Measurements from ENCODE around the gene PLXNA1. TPM values are rescaled to one million over a fixed set of nuclear protein-coding genes. Genes with fewer than 3 reads are reported as not detected.

PLXNA1 gene
- total RNA-seq, 1 experiment from 2014 or later, result 30.3 TPM

DNA sequence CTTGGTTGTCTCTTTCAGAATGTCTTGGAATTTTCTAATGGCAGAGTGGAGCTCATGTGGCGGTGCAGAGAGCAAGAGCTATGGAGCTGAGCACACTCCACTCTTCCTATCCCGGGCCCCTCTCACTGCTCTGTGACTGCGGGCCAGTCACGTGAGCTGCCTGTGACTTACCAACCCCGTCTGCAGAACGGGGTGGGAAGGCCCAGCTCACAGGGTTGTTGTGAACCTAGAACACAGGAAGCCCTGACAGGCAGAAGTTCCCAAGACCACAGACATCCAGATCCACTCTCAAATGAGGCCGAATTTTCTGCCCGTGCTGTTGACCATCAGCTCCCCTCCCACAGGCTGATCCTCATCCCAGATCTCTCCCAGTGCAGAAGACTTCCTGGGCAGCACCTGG, 35.5 kb upstream of the PLXNA1 start:
- no peaks in the 10 kb centered on the region for H3K27me3 ChIP-seq (ENCODE audit: insufficient read depth, low read length)
- intact Hi-C loops (cut with micrococcal nuclease), result no loop called here
- no peaks in the 10 kb centered on the region for H4K20me1 ChIP-seq (ENCODE audit: insufficient read depth)
- RAD21 ChIA-PET (ENCODE audit: low non-redundant PET in 1 of 2, low total read pairs in 2 of 2, uncharacterized antibody in 2 of 2, unreplicated experiment in 2 of 2), result no interaction called here
- ATAC-seq, result no peak
- H3K4me1 ChIP-seq (ENCODE audit: control insufficient read depth in 1 of 2, insufficient read depth in 2 of 2, low read length in 2 of 2), result no peaks in the 10 kb centered on the region
- no peaks in the 10 kb centered on the region for H3K36me3 ChIP-seq (ENCODE audit: control insufficient read depth in 1 of 2, insufficient read depth in 2 of 2, low read length in 2 of 2)
- TF ChIP-seq SIN3A (IDR thresholded peaks at IDR 0.05; ENCODE audit: low read depth) (no peak), POLR2AphosphoS5 (IDR thresholded peaks at IDR 0.05; ENCODE audit: low read depth, low read length) (no peak), ZFX (IDR thresholded peaks at IDR 0.05) (no peak), JUND (IDR thresholded peaks at IDR 0.05) (no peak), CBX3 (IDR thresholded peaks at IDR 0.05; ENCODE audit: low read depth) (no peak), YY1 (IDR thresholded peaks at IDR 0.05; ENCODE audit: extremely low read depth, insufficient replicate concordance, low read depth, low read length) (no peak), EZH2 (IDR thresholded peaks at IDR 0.05) (no peak)
- TF ChIP-seq, protein P1, sequence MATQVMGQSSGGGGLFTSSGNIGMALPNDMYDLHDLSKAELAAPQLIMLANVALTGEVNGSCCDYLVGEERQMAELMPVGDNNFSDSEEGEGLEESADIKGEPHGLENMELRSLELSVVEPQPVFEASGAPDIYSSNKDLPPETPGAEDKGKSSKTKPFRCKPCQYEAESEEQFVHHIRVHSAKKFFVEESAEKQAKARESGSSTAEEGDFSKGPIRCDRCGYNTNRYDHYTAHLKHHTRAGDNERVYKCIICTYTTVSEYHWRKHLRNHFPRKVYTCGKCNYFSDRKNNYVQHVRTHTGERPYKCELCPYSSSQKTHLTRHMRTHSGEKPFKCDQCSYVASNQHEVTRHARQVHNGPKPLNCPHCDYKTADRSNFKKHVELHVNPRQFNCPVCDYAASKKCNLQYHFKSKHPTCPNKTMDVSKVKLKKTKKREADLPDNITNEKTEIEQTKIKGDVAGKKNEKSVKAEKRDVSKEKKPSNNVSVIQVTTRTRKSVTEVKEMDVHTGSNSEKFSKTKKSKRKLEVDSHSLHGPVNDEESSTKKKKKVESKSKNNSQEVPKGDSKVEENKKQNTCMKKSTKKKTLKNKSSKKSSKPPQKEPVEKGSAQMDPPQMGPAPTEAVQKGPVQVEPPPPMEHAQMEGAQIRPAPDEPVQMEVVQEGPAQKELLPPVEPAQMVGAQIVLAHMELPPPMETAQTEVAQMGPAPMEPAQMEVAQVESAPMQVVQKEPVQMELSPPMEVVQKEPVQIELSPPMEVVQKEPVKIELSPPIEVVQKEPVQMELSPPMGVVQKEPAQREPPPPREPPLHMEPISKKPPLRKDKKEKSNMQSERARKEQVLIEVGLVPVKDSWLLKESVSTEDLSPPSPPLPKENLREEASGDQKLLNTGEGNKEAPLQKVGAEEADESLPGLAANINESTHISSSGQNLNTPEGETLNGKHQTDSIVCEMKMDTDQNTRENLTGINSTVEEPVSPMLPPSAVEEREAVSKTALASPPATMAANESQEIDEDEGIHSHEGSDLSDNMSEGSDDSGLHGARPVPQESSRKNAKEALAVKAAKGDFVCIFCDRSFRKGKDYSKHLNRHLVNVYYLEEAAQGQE (IDR thresholded peaks at IDR 0.05; ENCODE audit: low read depth), result no peak
- CTCF ChIA-PET, result no interaction called here
- no peak for DNase-seq (ENCODE audit: low read depth, low spot score)
- H3K9ac ChIP-seq (ENCODE audit: low read length), result no peak overlapping the region
- H2AFZ ChIP-seq (ENCODE audit: low read depth, low read length, poor library complexity, severe bottlenecking), result no peak overlapping the region
- no peaks in the 10 kb centered on the region for H3K79me2 ChIP-seq (ENCODE audit: insufficient read depth, low read length)
- no peak overlapping the region for H3K4me2 ChIP-seq (ENCODE audit: low read length)
- no TSS peak for BruUV-seq (replicated peaks)
- H3K27ac ChIP-seq (ENCODE audit: low read depth, low read length), result no peak overlapping the region
- H3K4me3 ChIP-seq (replicated peaks in 1 of 2; ENCODE audit: low read depth in 1 of 2, low read length in 2 of 2), result no peak overlapping the region
- no peaks in the 10 kb centered on the region for H3K9me3 ChIP-seq (ENCODE audit: control insufficient read depth in 1 of 2, insufficient read depth in 1 of 2, low read depth in 1 of 2, low read length in 2 of 2)
- no peaks in the 10 kb centered on the region for H3K9me2 ChIP-seq (ENCODE audit: insufficient read depth)
- POLR2A ChIA-PET, result no interaction called here
